OCI-LY3 (cell line): ENCODE measurements around the gene PDCD7.

Source experiments
- CTCF ChIP-seq: fragments of 200-600, 300-600 bp; sonication (generic); IDR thresholded peaks from 2 replicates; pipeline ENCODE4 v1.5.1; 2014; ENCODE audit warnings: antibody characterized with exemption, low read length, low read depth
- EZH2phosphoT487 ChIP-seq: fragments of 200-600 bp; shearing (Covaris generic); IDR thresholded peaks from 2 replicates; pipeline ENCODE4 v1.6.1; 2018; ENCODE audit warnings: antibody characterized with exemption, mixed run types, low read depth

DNA sequence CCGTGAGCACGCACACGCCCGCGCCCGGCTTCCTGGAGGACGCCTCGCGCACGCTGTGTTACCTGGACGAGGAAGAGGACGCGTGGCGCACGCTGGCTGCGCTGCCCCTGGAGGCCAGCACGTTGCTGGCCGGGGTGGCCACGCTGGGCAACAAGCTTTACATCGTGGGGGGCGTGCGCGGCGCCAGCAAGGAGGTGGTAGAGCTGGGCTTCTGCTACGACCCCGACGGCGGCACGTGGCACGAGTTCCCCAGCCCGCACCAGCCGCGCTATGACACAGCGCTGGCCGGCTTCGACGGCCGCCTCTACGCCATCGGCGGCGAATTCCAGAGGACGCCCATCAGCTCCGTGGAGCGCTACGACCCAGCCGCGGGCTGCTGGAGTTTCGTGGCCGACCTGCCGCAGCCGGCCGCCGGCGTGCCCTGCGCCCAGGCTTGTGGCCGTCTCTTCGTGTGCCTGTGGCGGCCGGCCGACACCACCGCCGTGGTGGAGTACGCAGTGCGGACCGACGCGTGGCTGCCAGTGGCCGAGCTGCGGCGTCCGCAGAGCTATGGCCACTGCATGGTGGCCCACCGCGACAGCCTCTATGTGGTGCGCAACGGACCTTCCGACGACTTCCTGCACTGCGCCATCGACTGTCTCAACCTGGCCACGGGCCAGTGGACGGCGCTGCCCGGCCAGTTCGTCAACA lies 56.2 kb downstream of the PDCD7 start:
- no peak for TF ChIP-seq CTCF
- TF ChIP-seq EZH2phosphoT487 = no peak
